SK-N-SH treated with all-trans-retinoic acid at 6 μM for 48 hours (cell line): ENCODE data around the gene AHI1.

Experiments used
- ARNTL ChIP-seq: fragments of 450-650 bp; formaldehyde crosslinking; IDR thresholded peaks from 2 replicates; pipeline ENCODE4 v1.5.0; 2020; ENCODE audit warnings: low read depth, mild to moderate bottlenecking, moderate library complexity, borderline replicate concordance
- BACH2 ChIP-seq: fragments of 250-450 bp; sonication (Bioruptor Pico); IDR thresholded peaks from 2 replicates; pipeline ENCODE4 v1.9.0; 2021; ENCODE audit warnings: mild to moderate bottlenecking, borderline replicate concordance
- CREB5 ChIP-seq: fragments of 250-450 bp; sonication (Bioruptor Pico); IDR thresholded peaks from 2 replicates; pipeline ENCODE4 v1.5.1; 2020; ENCODE audit warnings: low read depth, mild to moderate bottlenecking, moderate library complexity
- ESRRG ChIP-seq: fragments of 250-450 bp; sonication (Bioruptor Pico); IDR thresholded peaks from 2 replicates; pipeline ENCODE4 v1.6.1; 2021; ENCODE audit warnings: mild to moderate bottlenecking
- OSR1 ChIP-seq: fragments of 250-450 bp; sonication (Bioruptor Pico); IDR thresholded peaks from 2 replicates; pipeline ENCODE4 v1.8.0; 2022; ENCODE audit warnings: moderate library complexity, mild to moderate bottlenecking, inconsistent platforms
- PATZ1 ChIP-seq: fragments of 250-450 bp; sonication (Bioruptor Pico); IDR thresholded peaks from 2 replicates; pipeline ENCODE4 v1.8.0; 2020; ENCODE audit warnings: mild to moderate bottlenecking, moderate library complexity, borderline replicate concordance
- RARB ChIP-seq: fragments of 250-450 bp; sonication (Bioruptor Pico); IDR thresholded peaks from 2 replicates; pipeline ENCODE4 v1.8.0; 2021; ENCODE audit warnings: mild to moderate bottlenecking, moderate library complexity
- SNAI2 ChIP-seq: fragments of 250-450 bp; sonication (Bioruptor Pico); IDR thresholded peaks from 2 replicates; pipeline ENCODE4 v1.5.0; 2020; ENCODE audit warnings: mild to moderate bottlenecking, moderate library complexity
- TCF4 ChIP-seq: fragments of 250-450 bp; sonication (Bioruptor Pico); IDR thresholded peaks from 2 replicates; pipeline ENCODE4 v1.8.0; 2021; ENCODE audit warnings: mild to moderate bottlenecking, moderate library complexity, borderline replicate concordance
- TOX ChIP-seq: fragments of 250-450 bp; sonication (Bioruptor Pico); IDR thresholded peaks from 2 replicates; pipeline ENCODE4 v1.8.0; 2021; ENCODE audit warnings: mild to moderate bottlenecking, moderate library complexity, borderline replicate concordance
- ZFP3 ChIP-seq: fragments of 250-450 bp; sonication (Bioruptor Pico); IDR thresholded peaks from 2 replicates; pipeline ENCODE4 v1.5.0; 2020; ENCODE audit warnings: mild to moderate bottlenecking, moderate library complexity
- ZNF70 ChIP-seq: fragments of 450-650 bp; formaldehyde crosslinking; IDR thresholded peaks from 2 replicates; pipeline ENCODE4 v1.5.0; 2020; ENCODE audit warnings: mild to moderate bottlenecking, moderate library complexity

DNA sequence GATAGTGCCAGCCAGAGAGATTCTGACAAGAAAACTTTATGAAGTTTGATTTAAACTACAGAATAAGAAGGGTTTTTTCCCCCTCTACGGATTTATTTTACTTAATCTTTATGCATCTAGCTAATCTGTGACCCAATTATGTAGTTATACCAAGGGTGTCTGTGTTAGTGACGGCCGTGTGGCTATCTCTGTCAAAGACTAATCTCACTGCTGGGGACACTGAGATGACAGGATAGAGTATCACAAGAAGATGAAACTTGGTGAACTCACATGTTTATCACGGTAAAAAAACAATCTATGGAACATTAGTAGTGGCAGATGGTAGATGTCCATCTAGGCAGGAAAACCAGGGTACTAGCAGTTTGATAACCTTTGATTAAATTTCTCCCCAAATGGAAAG lies 149.7 kb downstream of the AHI1 start:
- no peak; the same call in 1 of the 2 replicates for TF ChIP-seq TCF4
- TF ChIP-seq ESRRG (CRISPR knock-in tag), result no peak
- no peak for TF ChIP-seq ARNTL (CRISPR knock-in tag)
- no peak for TF ChIP-seq OSR1
- no peak for TF ChIP-seq PATZ1 (CRISPR knock-in tag)
- TF ChIP-seq BACH2, result no peak
- no peak for TF ChIP-seq CREB5 (CRISPR knock-in tag)
- no peak for TF ChIP-seq ZFP3 (CRISPR knock-in tag)
- TF ChIP-seq ZNF70 (CRISPR knock-in tag), result no peak
- no peak for TF ChIP-seq RARB
- no peak for TF ChIP-seq TOX (CRISPR knock-in tag)
- TF ChIP-seq SNAI2, result no peak
